GM19099 (cell line): Measurements from ENCODE around the gene ZSCAN12.

Experiments
- POLR2A ChIP-seq: IDR thresholded peaks from 3 replicates; pipeline ENCODE4 v1.6.1; 2011; ENCODE audit warnings: low read depth; ENCODE audit not compliant: insufficient read length; ENCODE audit errors: extremely low read depth

ZSCAN12 gene

GRCh38 chr6:28345201-28345600, 54.3 kb downstream of the ZSCAN12 start:
- TF ChIP-seq POLR2A = no peak

DNA sequence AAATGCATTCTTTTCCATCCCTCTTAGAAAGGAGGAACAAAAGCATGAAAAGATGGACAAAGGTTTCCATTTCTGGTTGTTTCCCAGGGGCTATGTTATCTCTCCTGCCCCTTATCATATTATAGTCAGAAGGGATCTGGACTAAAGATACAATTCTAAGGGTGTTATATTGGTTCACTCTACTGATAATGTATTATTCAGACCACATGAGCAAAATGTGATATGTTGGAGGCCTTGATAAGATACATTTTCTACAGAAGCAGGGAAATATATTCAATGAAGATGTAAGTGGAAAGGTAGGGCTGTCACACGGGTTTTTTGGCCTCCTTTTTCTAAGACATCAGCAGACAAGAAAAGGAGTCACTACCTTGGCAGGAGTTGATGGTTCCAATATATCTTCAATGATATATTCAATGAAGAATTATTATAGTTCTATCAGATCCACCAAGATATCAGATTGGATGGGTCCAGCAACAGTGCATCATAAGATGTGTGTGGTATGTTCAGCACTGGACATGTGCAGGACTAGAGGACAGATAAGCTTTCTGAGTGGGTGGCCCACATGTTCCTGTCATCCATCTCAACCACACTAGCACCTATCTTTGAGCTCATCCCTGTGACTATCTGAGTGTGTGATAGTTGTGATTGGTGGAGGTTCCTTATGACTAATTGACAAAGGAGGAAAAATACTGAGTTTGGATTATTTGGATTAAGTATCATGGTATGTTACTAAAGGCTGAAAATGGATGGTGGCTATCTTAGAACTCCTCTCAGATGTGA, 55.5 kb downstream of the ZSCAN12 start:
- TF ChIP-seq POLR2A = no peak

- no peak for TF ChIP-seq POLR2A
Observed at GRCh38 chr6:28340310-28341095, 59.0 kb downstream of the ZSCAN12 start.

GRCh38 chr6:28337121-28337520, 62.4 kb downstream of the ZSCAN12 start:
- TF ChIP-seq POLR2A = no peak

GRCh38 chr6:28336284-28337120, 63.0 kb downstream of the ZSCAN12 start:
- no peak for TF ChIP-seq POLR2A

- peak; percentile 72 for TF ChIP-seq POLR2A
Observed at GRCh38 chr6:28335564-28336283, 63.8 kb downstream of the ZSCAN12 start, which contains the start of gene ZSCAN31. Gene ZSCAN31, minus strand, starts transcription at chr6:28336148. Its CDS starts 6,465 bp downstream, at chr6:28329683.

GRCh38 chr6:28335040-28335563, 64.4 kb downstream of the ZSCAN12 start:
- TF ChIP-seq POLR2A = no peak

GRCh38 chr6:28334286-28335039, 65.1 kb downstream of the ZSCAN12 start:
- TF ChIP-seq POLR2A = no peak

DNA sequence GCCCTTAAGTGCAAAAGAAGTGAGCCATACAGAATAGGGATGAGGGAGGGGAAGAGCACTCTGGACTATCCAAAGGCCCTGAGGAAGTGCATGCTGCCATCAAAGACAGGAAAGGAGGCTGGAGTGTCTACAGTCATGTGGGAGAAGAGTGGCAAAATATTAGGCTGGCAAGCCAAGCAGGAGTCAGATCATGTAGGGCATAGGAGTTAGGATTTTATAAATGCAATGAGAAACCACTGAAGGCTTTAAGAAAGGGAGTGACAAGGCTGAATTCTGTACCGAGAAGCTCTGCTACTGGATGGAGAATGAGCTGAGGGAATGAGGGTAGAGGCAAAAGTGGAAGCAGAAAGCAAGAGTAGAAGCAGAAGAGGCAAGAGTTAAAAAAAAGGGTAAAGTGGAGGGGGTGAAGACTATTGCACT, 65.9 kb downstream of the ZSCAN12 start:
- no peak for TF ChIP-seq POLR2A

- no peak for TF ChIP-seq POLR2A
Observed at GRCh38 chr6:28333047-28333446, 66.5 kb downstream of the ZSCAN12 start.

- TF ChIP-seq POLR2A = no peak
Observed at GRCh38 chr6:28330041-28330440, 69.5 kb downstream of the ZSCAN12 start.
